ENCODE data around the gene PTPN20.
"Not testable (repeated sequence)": the region's sequence is repeated elsewhere in the genome, so short reads cannot be mapped to it uniquely, and the experiment has no call there.

The PTPN20 gene

GRCh38 chr10:46925853-46926252 lies 14.6 kb downstream of the PTPN20 start:
- no CpG with 5 or more reads among the region's 2 CpGs for WGBS (ENCODE audit: insufficient coverage)

GRCh38 chr10:46928810-46929209 lies 17.6 kb downstream of the PTPN20 start:
- H3K36me3 ChIP-seq (ENCODE audit: control insufficient read depth in 4 of 4, insufficient read depth in 4 of 4, low read length in 3 of 4); DNase-seq; H3K4me1 ChIP-seq (ENCODE audit: control extremely low read depth in 1 of 4, control insufficient read depth in 4 of 4, insufficient read depth in 4 of 4, low read length in 3 of 4); H3K9me3 ChIP-seq (ENCODE audit: control extremely low read depth in 1 of 5, control insufficient read depth in 4 of 5, insufficient read depth in 2 of 5, low read depth in 1 of 5, low read length in 4 of 5); H3K27me3 ChIP-seq (replicated peaks in 2 of 5; ENCODE audit: control insufficient read depth in 4 of 5, insufficient read depth in 5 of 5, low read length in 4 of 5); POLR2A ChIA-PET; H3K27ac ChIP-seq (ENCODE audit: insufficient read depth in 1 of 2, low read depth in 1 of 2, low read length in 2 of 2, poor library complexity in 1 of 2, severe bottlenecking in 2 of 2); H3K4me3 ChIP-seq (ENCODE audit: control insufficient read depth in 1 of 7, extremely low read depth in 1 of 7, insufficient read depth in 4 of 7, low read depth in 2 of 7, low read length in 6 of 7); CTCF ChIA-PET: not testable (repeated sequence)

More at GRCh38 chr10:46925853-46926252, 14.6 kb downstream of the PTPN20 start:
- POLR2A ChIA-PET; H3K27me3 ChIP-seq (replicated peaks in 2 of 5; ENCODE audit: control insufficient read depth in 4 of 5, insufficient read depth in 5 of 5, low read length in 4 of 5); H3K4me3 ChIP-seq (ENCODE audit: control insufficient read depth in 1 of 7, extremely low read depth in 1 of 7, insufficient read depth in 4 of 7, low read depth in 2 of 7, low read length in 6 of 7); H3K9me3 ChIP-seq (ENCODE audit: control extremely low read depth in 1 of 5, control insufficient read depth in 4 of 5, insufficient read depth in 2 of 5, low read depth in 1 of 5, low read length in 4 of 5); H3K27ac ChIP-seq (ENCODE audit: insufficient read depth in 1 of 2, low read depth in 1 of 2, low read length in 2 of 2, poor library complexity in 1 of 2, severe bottlenecking in 2 of 2); H3K36me3 ChIP-seq (ENCODE audit: control insufficient read depth in 4 of 4, insufficient read depth in 4 of 4, low read length in 3 of 4); H3K4me1 ChIP-seq (ENCODE audit: control extremely low read depth in 1 of 4, control insufficient read depth in 4 of 4, insufficient read depth in 4 of 4, low read length in 3 of 4); CTCF ChIA-PET: not testable (repeated sequence)
- DNase-seq, result peak in 1 of 3 donors; percentile 6

- POLR2A ChIA-PET; H3K27me3 ChIP-seq (replicated peaks in 2 of 5; ENCODE audit: control insufficient read depth in 4 of 5, insufficient read depth in 5 of 5, low read length in 4 of 5); DNase-seq; H3K27ac ChIP-seq (ENCODE audit: insufficient read depth in 1 of 2, low read depth in 1 of 2, low read length in 2 of 2, poor library complexity in 1 of 2, severe bottlenecking in 2 of 2); H3K9me3 ChIP-seq (ENCODE audit: control extremely low read depth in 1 of 5, control insufficient read depth in 4 of 5, insufficient read depth in 2 of 5, low read depth in 1 of 5, low read length in 4 of 5); CTCF ChIA-PET; H3K36me3 ChIP-seq (ENCODE audit: control insufficient read depth in 4 of 4, insufficient read depth in 4 of 4, low read length in 3 of 4); H3K4me1 ChIP-seq (ENCODE audit: control extremely low read depth in 1 of 4, control insufficient read depth in 4 of 4, insufficient read depth in 4 of 4, low read length in 3 of 4); H3K4me3 ChIP-seq (ENCODE audit: control insufficient read depth in 1 of 7, extremely low read depth in 1 of 7, insufficient read depth in 4 of 7, low read depth in 2 of 7, low read length in 6 of 7): not testable (repeated sequence)
- WGBS (ENCODE audit: insufficient coverage), result no CpG with 5 or more reads among the region's 1 CpG
Observed at GRCh38 chr10:46932383-46932782, 21.2 kb downstream of the PTPN20 start.

- not testable (repeated sequence) for H3K27ac ChIP-seq (ENCODE audit: insufficient read depth in 1 of 2, low read depth in 1 of 2, low read length in 2 of 2, poor library complexity in 1 of 2, severe bottlenecking in 2 of 2)
Observed at GRCh38 chr10:46941091-46941490, 29.9 kb downstream of the PTPN20 start.

GRCh38 chr10:46948687-46949518 lies 37.7 kb downstream of the PTPN20 start:
- POLR2A ChIA-PET, CTCF ChIA-PET, DNase-seq: not testable (repeated sequence)

More at GRCh38 chr10:46941091-46941490, 29.9 kb downstream of the PTPN20 start:
- H3K36me3 ChIP-seq (ENCODE audit: control insufficient read depth in 4 of 4, insufficient read depth in 4 of 4, low read length in 3 of 4); CTCF ChIA-PET; DNase-seq; H3K4me3 ChIP-seq (ENCODE audit: control insufficient read depth in 1 of 7, extremely low read depth in 1 of 7, insufficient read depth in 4 of 7, low read depth in 2 of 7, low read length in 6 of 7); H3K27me3 ChIP-seq (replicated peaks in 2 of 5; ENCODE audit: control insufficient read depth in 4 of 5, insufficient read depth in 5 of 5, low read length in 4 of 5); POLR2A ChIA-PET; H3K4me1 ChIP-seq (ENCODE audit: control extremely low read depth in 1 of 4, control insufficient read depth in 4 of 4, insufficient read depth in 4 of 4, low read length in 3 of 4); H3K9me3 ChIP-seq (ENCODE audit: control extremely low read depth in 1 of 5, control insufficient read depth in 4 of 5, insufficient read depth in 2 of 5, low read depth in 1 of 5, low read length in 4 of 5): not testable (repeated sequence)
- no CpG with 5 or more reads among the region's 1 CpG for WGBS (ENCODE audit: insufficient coverage)

GRCh38 chr10:46952540-46952939 lies 41.3 kb downstream of the PTPN20 start:
- H3K27me3 ChIP-seq (replicated peaks in 2 of 5; ENCODE audit: control insufficient read depth in 4 of 5, insufficient read depth in 5 of 5, low read length in 4 of 5); DNase-seq; POLR2A ChIA-PET; CTCF ChIA-PET; H3K27ac ChIP-seq (ENCODE audit: insufficient read depth in 1 of 2, low read depth in 1 of 2, low read length in 2 of 2, poor library complexity in 1 of 2, severe bottlenecking in 2 of 2); H3K4me3 ChIP-seq (ENCODE audit: control insufficient read depth in 1 of 7, extremely low read depth in 1 of 7, insufficient read depth in 4 of 7, low read depth in 2 of 7, low read length in 6 of 7); H3K9me3 ChIP-seq (ENCODE audit: control extremely low read depth in 1 of 5, control insufficient read depth in 4 of 5, insufficient read depth in 2 of 5, low read depth in 1 of 5, low read length in 4 of 5); H3K36me3 ChIP-seq (ENCODE audit: control insufficient read depth in 4 of 4, insufficient read depth in 4 of 4, low read length in 3 of 4); H3K4me1 ChIP-seq (ENCODE audit: control extremely low read depth in 1 of 4, control insufficient read depth in 4 of 4, insufficient read depth in 4 of 4, low read length in 3 of 4): not testable (repeated sequence)
- no CpG with 5 or more reads among the region's 4 CpGs for WGBS (ENCODE audit: insufficient coverage)

More at GRCh38 chr10:46948687-46949518, 37.7 kb downstream of the PTPN20 start:
- not testable (repeated sequence) for H3K27me3 ChIP-seq (replicated peaks in 2 of 5; ENCODE audit: control insufficient read depth in 4 of 5, insufficient read depth in 5 of 5, low read length in 4 of 5); H3K9me3 ChIP-seq (ENCODE audit: control extremely low read depth in 1 of 5, control insufficient read depth in 4 of 5, insufficient read depth in 2 of 5, low read depth in 1 of 5, low read length in 4 of 5); H3K4me3 ChIP-seq (ENCODE audit: control insufficient read depth in 1 of 7, extremely low read depth in 1 of 7, insufficient read depth in 4 of 7, low read depth in 2 of 7, low read length in 6 of 7); H3K36me3 ChIP-seq (ENCODE audit: control insufficient read depth in 4 of 4, insufficient read depth in 4 of 4, low read length in 3 of 4); H3K4me1 ChIP-seq (ENCODE audit: control extremely low read depth in 1 of 4, control insufficient read depth in 4 of 4, insufficient read depth in 4 of 4, low read length in 3 of 4); H3K27ac ChIP-seq (ENCODE audit: insufficient read depth in 1 of 2, low read depth in 1 of 2, low read length in 2 of 2, poor library complexity in 1 of 2, severe bottlenecking in 2 of 2)
- 100% methylated on average over 1 of the region's 5 CpGs for WGBS (ENCODE audit: insufficient coverage)

- H3K36me3 ChIP-seq (ENCODE audit: control insufficient read depth in 4 of 4, insufficient read depth in 4 of 4, low read length in 3 of 4); H3K4me1 ChIP-seq (ENCODE audit: control extremely low read depth in 1 of 4, control insufficient read depth in 4 of 4, insufficient read depth in 4 of 4, low read length in 3 of 4); H3K9me3 ChIP-seq (ENCODE audit: control extremely low read depth in 1 of 5, control insufficient read depth in 4 of 5, insufficient read depth in 2 of 5, low read depth in 1 of 5, low read length in 4 of 5); DNase-seq; H3K27ac ChIP-seq (ENCODE audit: insufficient read depth in 1 of 2, low read depth in 1 of 2, low read length in 2 of 2, poor library complexity in 1 of 2, severe bottlenecking in 2 of 2); H3K4me3 ChIP-seq (ENCODE audit: control insufficient read depth in 1 of 7, extremely low read depth in 1 of 7, insufficient read depth in 4 of 7, low read depth in 2 of 7, low read length in 6 of 7); CTCF ChIA-PET; POLR2A ChIA-PET; H3K27me3 ChIP-seq (replicated peaks in 2 of 5; ENCODE audit: control insufficient read depth in 4 of 5, insufficient read depth in 5 of 5, low read length in 4 of 5): not testable (repeated sequence)
Observed at GRCh38 chr10:46960742-46961141, 49.5 kb downstream of the PTPN20 start.
